PC-9 (cell line): ENCODE data around the gene AOAH.

Experiments used
- EZH2 ChIP-seq: fragments of 200-600 bp; sonication (generic); IDR thresholded peaks from 2 replicates; pipeline ENCODE4 v1.8.0; 2017; ENCODE audit warnings: antibody characterized with exemption, low read depth
- TF ChIP-seq, protein P1 (sequence below): fragments of 200-600 bp; sonication (generic); conservative IDR thresholded peaks from 2 replicates; pipeline ENCODE4 v1.6.1; 2017; ENCODE audit warnings: mixed run types, antibody characterized with exemption, mild to moderate bottlenecking, moderate library complexity

DNA sequence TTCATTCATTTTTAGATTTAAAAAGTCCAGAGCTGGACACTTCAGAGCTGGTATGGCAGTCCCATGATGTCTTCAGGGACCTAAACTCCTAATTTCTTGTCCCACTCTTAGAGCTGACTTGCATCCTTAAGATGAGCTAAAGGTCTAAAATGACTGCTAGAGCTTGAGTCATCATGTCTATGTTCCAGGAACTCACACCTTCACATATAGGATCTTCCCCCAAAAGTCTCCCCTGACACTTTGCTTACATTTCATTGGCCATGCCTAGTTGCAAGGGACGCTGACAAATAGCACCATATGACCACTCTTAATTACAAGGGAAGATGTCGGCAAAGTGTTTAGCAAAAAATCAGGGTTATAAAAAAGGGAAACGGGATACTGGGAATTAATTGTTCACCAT is 10.4 kb upstream of the AOAH start:
- TF ChIP-seq, protein P1, sequence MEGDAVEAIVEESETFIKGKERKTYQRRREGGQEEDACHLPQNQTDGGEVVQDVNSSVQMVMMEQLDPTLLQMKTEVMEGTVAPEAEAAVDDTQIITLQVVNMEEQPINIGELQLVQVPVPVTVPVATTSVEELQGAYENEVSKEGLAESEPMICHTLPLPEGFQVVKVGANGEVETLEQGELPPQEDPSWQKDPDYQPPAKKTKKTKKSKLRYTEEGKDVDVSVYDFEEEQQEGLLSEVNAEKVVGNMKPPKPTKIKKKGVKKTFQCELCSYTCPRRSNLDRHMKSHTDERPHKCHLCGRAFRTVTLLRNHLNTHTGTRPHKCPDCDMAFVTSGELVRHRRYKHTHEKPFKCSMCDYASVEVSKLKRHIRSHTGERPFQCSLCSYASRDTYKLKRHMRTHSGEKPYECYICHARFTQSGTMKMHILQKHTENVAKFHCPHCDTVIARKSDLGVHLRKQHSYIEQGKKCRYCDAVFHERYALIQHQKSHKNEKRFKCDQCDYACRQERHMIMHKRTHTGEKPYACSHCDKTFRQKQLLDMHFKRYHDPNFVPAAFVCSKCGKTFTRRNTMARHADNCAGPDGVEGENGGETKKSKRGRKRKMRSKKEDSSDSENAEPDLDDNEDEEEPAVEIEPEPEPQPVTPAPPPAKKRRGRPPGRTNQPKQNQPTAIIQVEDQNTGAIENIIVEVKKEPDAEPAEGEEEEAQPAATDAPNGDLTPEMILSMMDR = no peak
- no peak for TF ChIP-seq EZH2
